ENCODE data around the gene RNF144A. TPM values are rescaled to one million over a fixed set of nuclear protein-coding genes. Genes with fewer than 3 reads are reported as not detected.

The RNF144A gene
- total and polyA plus RNA-seq, 10 of the 15 experiments (the other 5 are each of a cell fraction or from before 2014, with no cell fraction given) = 0.02 to 12.1 (median 0.48) TPM; not detected in 1

GRCh38 chr2:7027411-7027810 lies 110.2 kb downstream of the RNF144A start (continued):
- no peak for TF ChIP-seq TCF7 (IDR thresholded peaks at IDR 0.05; ENCODE audit: borderline replicate concordance)

DNA sequence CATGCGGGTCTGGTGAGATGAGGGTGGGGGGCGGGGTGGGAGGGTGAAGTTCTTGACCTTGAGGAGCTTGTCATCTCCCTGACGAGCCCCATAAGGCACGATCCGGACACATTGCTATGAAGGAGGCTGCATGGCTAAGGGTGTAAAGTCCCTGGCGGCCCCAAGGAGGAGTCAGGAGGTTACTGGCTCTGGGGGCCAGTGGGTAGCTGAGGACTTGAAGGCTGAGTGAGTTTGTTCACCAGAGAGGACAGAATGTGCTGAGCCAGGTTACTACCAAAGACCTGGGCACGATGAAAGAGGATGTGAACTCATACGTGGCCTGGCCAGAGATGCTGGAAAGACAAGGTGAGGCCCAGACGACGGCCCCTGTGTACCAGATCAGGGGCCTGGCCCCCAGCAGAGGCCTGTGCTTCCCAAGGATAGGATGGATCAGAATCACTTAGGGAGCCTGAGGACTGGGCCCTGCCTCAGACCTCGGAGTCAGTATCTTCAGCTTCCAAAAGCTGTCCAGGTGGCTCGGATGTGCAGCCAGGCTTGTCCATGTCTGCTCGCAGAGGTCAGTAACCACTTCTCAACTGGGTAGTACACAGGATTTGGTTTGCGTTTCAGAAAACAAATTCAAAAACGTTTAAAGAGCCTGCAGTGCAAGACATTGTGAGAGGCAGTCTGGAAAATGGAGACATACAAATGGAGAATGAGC lies 110.9 kb downstream of the RNF144A start:
- in situ Hi-C loops (cut with MboI) (no loop called here), intact Hi-C loops (cut with micrococcal nuclease; ENCODE audit: unreplicated experiment) (no loop called here)
- FAIRE-seq (no peak), DNase-seq (ENCODE audit: low read depth, low spot score) (no peak), ATAC-seq (no peak)
- no peaks in the 10 kb centered on the region for H3K27me3 ChIP-seq (replicated peaks in 1 of 2; ENCODE audit: control insufficient read depth in 2 of 2, insufficient read depth in 2 of 2, low read length in 1 of 2)
- no peak overlapping the region for H3K4me3 ChIP-seq
- no peak overlapping the region for H3K27ac ChIP-seq (ENCODE audit: control insufficient read depth, insufficient read depth)
- H3K9ac ChIP-seq (ENCODE audit: control insufficient read depth, insufficient read depth, low read length) = no peak overlapping the region
- H3K36me3 ChIP-seq (ENCODE audit: control insufficient read depth in 2 of 2, insufficient read depth in 2 of 2, low read length in 1 of 2) = no peaks in the 10 kb centered on the region; a peak in 1 of 4 replicates
- ChIA-PET RAD21 (ENCODE audit: unreplicated experiment) (no interaction called here), POLR2A (no interaction called here), CTCF (interaction anchor here (0.7 to 1.5 kb wide), 3 partner anchors 16 to 132 kb away, joined by 3 to 7 read pairs (median 4); no protein-coding TSS in a partner anchor), SMC1A (ENCODE audit: uncharacterized antibody, unreplicated experiment) (interaction anchor here (0.6 kb wide), 1 partner anchor 106 kb away, joined by 3 read pairs; no protein-coding TSS in a partner anchor)
- TF ChIP-seq BMI1 (IDR thresholded peaks at IDR 0.05; ENCODE audit: borderline replicate concordance) (no peak), ATF3 (IDR thresholded peaks at IDR 0.05; ENCODE audit: borderline replicate concordance, extremely low read depth, low read depth, low read length) (no peak), JUNB (IDR thresholded peaks at IDR 0.05) (no peak), PRDM15 (CRISPR knock-in tag; IDR thresholded peaks at IDR 0.05) (no peak), SUZ12 (IDR thresholded peaks at IDR 0.05; ENCODE audit: unreplicated experiment) (no peak), CBX5 (IDR thresholded peaks at IDR 0.05; ENCODE audit: low read depth) (no peak), HSF1 (IDR thresholded peaks at IDR 0.05; ENCODE audit: low read depth, low read length) (no peak), SRF (IDR thresholded peaks at IDR 0.05; ENCODE audit: low read depth in 2 of 2, low read length in 2 of 2) (no peak), HDAC6 (IDR thresholded peaks at IDR 0.05; ENCODE audit: unreplicated experiment) (no peak), SIN3A (IDR thresholded peaks at IDR 0.05; ENCODE audit: low read depth, low read length) (no peak), NR2C1 (IDR thresholded peaks at IDR 0.05) (no peak)
- WGBS (ENCODE audit: insufficient coverage, insufficient replicate concordance, low lambda C conversion rate, missing lambda C conversion rate) = 52% methylated on average over 15 of the region's 15 CpGs
- H3K4me2 ChIP-seq (ENCODE audit: control insufficient read depth, insufficient read depth) = no peak overlapping the region
- H2AFZ ChIP-seq (ENCODE audit: control insufficient read depth, low read depth, low read length) = no peak overlapping the region
- no peaks in the 10 kb centered on the region for H3K9me3 ChIP-seq (replicated peaks; ENCODE audit: control insufficient read depth, insufficient read depth, low read length)
- no peaks in the 10 kb centered on the region for H3K79me2 ChIP-seq (ENCODE audit: control insufficient read depth, insufficient read depth, low read length)
- BruUV-seq (replicated peaks) = no TSS peak
- H3K4me1 ChIP-seq (ENCODE audit: control insufficient read depth, insufficient read depth, low read length) = no peaks in the 10 kb centered on the region
- no peaks in the 10 kb centered on the region for H4K20me1 ChIP-seq (ENCODE audit: control insufficient read depth, insufficient read depth)
